ENCODE measurements around the gene COMMD8. TPM values are rescaled to one million over a fixed set of nuclear protein-coding genes. Genes with fewer than 3 reads are reported as not detected.

Gene COMMD8
- total RNA-seq, 1 experiment from 2014 or later: 10.9 TPM

DNA sequence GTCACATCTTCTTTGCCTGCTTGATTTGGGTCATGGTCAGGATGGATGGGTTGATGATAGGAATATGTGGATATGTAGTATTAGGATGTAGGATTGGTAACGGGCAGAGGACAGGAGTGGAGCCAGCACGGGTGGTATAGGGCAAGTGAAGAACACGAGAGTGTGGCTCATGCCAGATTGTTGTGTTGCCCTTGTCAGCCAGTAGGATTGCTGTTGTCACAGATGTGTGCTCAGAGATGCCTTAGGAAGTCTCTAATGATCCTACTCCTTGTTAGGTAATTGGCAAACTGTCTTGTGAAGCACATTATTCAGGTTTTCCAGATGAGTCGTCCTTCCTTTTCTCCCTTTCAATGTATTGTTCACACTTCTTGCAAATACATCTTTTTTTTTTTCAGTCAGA, 27.0 kb upstream of the COMMD8 start:
- Mint-ChIP-seq H3K9me3 (peaks cover 0 to 6% of the 10 kb centered on the region in 2 experiments; a peak in 2 of 5 replicates), H3K36me3 (ENCODE audit: insufficient read depth in 1 of 3, low read depth in 3 of 3) (no peaks in the 10 kb centered on the region), H3K4me1 (peaks cover 10 to 13% of the 10 kb centered on the region in 2 experiments), H3K4me3 (no peak overlapping the region), H3K27ac (no peak overlapping the region), H3K27me3 (ENCODE audit: low read depth) (peaks cover 7% of the 10 kb centered on the region)
- no peak overlapping the region for H2BK5ac ChIP-seq (ENCODE audit: insufficient read length, low read length)
- H3K4me2 ChIP-seq (ENCODE audit: insufficient read depth, insufficient read length, low read length): no peak overlapping the region
- H3K9ac ChIP-seq (ENCODE audit: extremely low read depth, insufficient read length, low read length): no peak overlapping the region
- no peaks in the 10 kb centered on the region for H4K20me1 ChIP-seq (ENCODE audit: control insufficient read depth, insufficient read depth, insufficient read length)
- no peak overlapping the region for H3K27ac ChIP-seq (ENCODE audit: insufficient read length, low read depth, low read length)
- H3K14ac ChIP-seq (ENCODE audit: insufficient read depth, low read length): no peak overlapping the region
- TF ChIP-seq, protein P1, sequence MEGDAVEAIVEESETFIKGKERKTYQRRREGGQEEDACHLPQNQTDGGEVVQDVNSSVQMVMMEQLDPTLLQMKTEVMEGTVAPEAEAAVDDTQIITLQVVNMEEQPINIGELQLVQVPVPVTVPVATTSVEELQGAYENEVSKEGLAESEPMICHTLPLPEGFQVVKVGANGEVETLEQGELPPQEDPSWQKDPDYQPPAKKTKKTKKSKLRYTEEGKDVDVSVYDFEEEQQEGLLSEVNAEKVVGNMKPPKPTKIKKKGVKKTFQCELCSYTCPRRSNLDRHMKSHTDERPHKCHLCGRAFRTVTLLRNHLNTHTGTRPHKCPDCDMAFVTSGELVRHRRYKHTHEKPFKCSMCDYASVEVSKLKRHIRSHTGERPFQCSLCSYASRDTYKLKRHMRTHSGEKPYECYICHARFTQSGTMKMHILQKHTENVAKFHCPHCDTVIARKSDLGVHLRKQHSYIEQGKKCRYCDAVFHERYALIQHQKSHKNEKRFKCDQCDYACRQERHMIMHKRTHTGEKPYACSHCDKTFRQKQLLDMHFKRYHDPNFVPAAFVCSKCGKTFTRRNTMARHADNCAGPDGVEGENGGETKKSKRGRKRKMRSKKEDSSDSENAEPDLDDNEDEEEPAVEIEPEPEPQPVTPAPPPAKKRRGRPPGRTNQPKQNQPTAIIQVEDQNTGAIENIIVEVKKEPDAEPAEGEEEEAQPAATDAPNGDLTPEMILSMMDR (conservative IDR thresholded peaks at IDR 0.05): peak; percentile 69
- H3K4ac ChIP-seq (ENCODE audit: low read depth, low read length): no peak overlapping the region
- H2BK120ac ChIP-seq (ENCODE audit: low read depth, low read length, poor library complexity, severe bottlenecking): no peak overlapping the region
- H2BK12ac ChIP-seq (ENCODE audit: insufficient read length, low read depth, low read length): no peak overlapping the region
- H3K23me2 ChIP-seq (ENCODE audit: insufficient read length, low read depth, low read length, poor library complexity, severe bottlenecking): peaks cover 4% of the 10 kb centered on the region
- no peak overlapping the region for H2AFZ ChIP-seq (ENCODE audit: low read length)
- DNase-seq: peak; percentile 53
- H2AK5ac ChIP-seq (ENCODE audit: insufficient read length, low read length): no peak overlapping the region
- H4K5ac ChIP-seq (ENCODE audit: insufficient read length, low read depth, low read length): no peak overlapping the region
- H4K8ac ChIP-seq (replicated peaks; ENCODE audit: insufficient read length, low read depth, low read length): no peak overlapping the region
- H3K79me2 ChIP-seq (ENCODE audit: insufficient read depth, low read length): no peaks in the 10 kb centered on the region
- H3K79me1 ChIP-seq (ENCODE audit: insufficient read depth, low read depth, low read length, poor library complexity, severe bottlenecking): no peaks in the 10 kb centered on the region
- H4K91ac ChIP-seq (ENCODE audit: insufficient read length, low read depth, low read length): no peak overlapping the region
- no peak overlapping the region for H3K56ac ChIP-seq (ENCODE audit: insufficient read length, low read depth, low read length)
- H3K23ac ChIP-seq (ENCODE audit: insufficient read length, low read depth, low read length): no peak overlapping the region
- WGBS (ENCODE audit: extremely low coverage, insufficient read length, low lambda C conversion rate): 100% methylated on average over 1 of the region's 4 CpGs
- H3K9me3 ChIP-seq (ENCODE audit: control insufficient read depth, low read depth, low read length): no peaks in the 10 kb centered on the region
- H2BK20ac ChIP-seq (ENCODE audit: low read depth, low read length, poor library complexity, severe bottlenecking): no peak overlapping the region
- H3T11ph ChIP-seq (ENCODE audit: low read length): no peak overlapping the region
- no peaks in the 10 kb centered on the region for H3K27me3 ChIP-seq (ENCODE audit: insufficient read depth, low read length)
- H3K18ac ChIP-seq (ENCODE audit: insufficient read length, low read depth, low read length): no peak overlapping the region
- no peaks in the 10 kb centered on the region for H3K4me1 ChIP-seq (ENCODE audit: insufficient read depth, low read length)
- no peak overlapping the region for H2BK15ac ChIP-seq (ENCODE audit: low read depth, low read length)

All from H9 (cell line).